GM12878 (cell line): ENCODE measurements around the gene SAMD1. TPM values are rescaled to one million over a fixed set of nuclear protein-coding genes. Genes with fewer than 3 reads are reported as not detected.
A peak's percentile ranks its signal among the peaks of the same experiment; 100 is the strongest.

Source experiments
- ATAC-seq: fragments of 200-7000 bp; cut with Tn5 transposase; 3 replicates; pipeline ENCODE4 v1.9.1; 2020; ENCODE audit warnings: mild to moderate bottlenecking, moderate library complexity
- BruUV-seq: library from RNA; stranded (reverse); fragments of 400-500 nt; replicated peaks from 2 replicates; lab custom pipeline; 2021; lab: Mats Ljungman, UMichigan
- CTCF ChIA-PET: fragments of 300-600 bp; sonication (Branson Sonifier 250); formaldehyde crosslinking; extraction: SDS; loops from one replicate; lab custom pipeline; 2021; ENCODE audit warnings: inconsistent platforms; lab: Yijun Ruan, JAX
- POLR2A ChIA-PET: fragments of 350-600 bp; formaldehyde crosslinking; extraction: SDS; loops from one replicate; lab custom pipeline; 2021; ENCODE audit warnings: inconsistent platforms; lab: Charles Lee
- RAD21 ChIA-PET: fragments of 300-600 bp; sonication (Branson Sonifier 250); formaldehyde crosslinking; loops from one replicate; lab custom pipeline; 2023; ENCODE audit warnings: antibody characterized with exemption; ENCODE audit not compliant: unreplicated experiment; lab: Charles Lee
- SMC1A ChIA-PET: fragments of 300-600 bp; sonication (Branson Sonifier 250); formaldehyde crosslinking; loops from one replicate; lab custom pipeline; 2023; ENCODE audit not compliant: unreplicated experiment, uncharacterized antibody; lab: Charles Lee
- DNase-seq: peaks from one replicate; pipeline ENCODE4 v3.0.0-alpha.2; 2011; ENCODE audit warnings: low read depth, low spot score
- FAIRE-seq: peaks from 3 replicates; lab custom pipeline; 2011; peaks lifted over from hg19 to GRCh38; lab: Jason Lieb, UNC
- H2AFZ ChIP-seq: 2 replicates; pipeline ENCODE4 v1.6.0; 2011; ENCODE audit warnings: low read depth, low read length, control low read depth; ENCODE audit not compliant: control insufficient read depth
- H3K27ac ChIP-seq: 2 replicates; pipeline ENCODE4 v1.5.1; 2011; ENCODE audit warnings: control low read depth; ENCODE audit not compliant: control insufficient read depth, insufficient read depth
- H3K27me3 ChIP-seq, 2 experiments: replicated peaks in 1 of 2; 2 replicates each; pipeline versions ENCODE4 v1.6.0 to v1.6.1; 2011; ENCODE audit warnings: low read length in 1 of 2; ENCODE audit not compliant: control insufficient read depth in 2 of 2, insufficient read depth in 2 of 2
- H3K36me3 ChIP-seq, 2 experiments: 2 replicates each; pipeline ENCODE4 v1.5.1; 2011; ENCODE audit warnings: low read length in 1 of 2; ENCODE audit not compliant: control insufficient read depth in 2 of 2, insufficient read depth in 2 of 2
- H3K4me1 ChIP-seq: 2 replicates; pipeline ENCODE4 v1.6.1; 2011; ENCODE audit warnings: mild to moderate bottlenecking, low read length, moderate library complexity, mixed read lengths; ENCODE audit not compliant: control insufficient read depth, insufficient read depth
- H3K4me2 ChIP-seq: 2 replicates; pipeline ENCODE4 v1.6.0; 2011; ENCODE audit warnings: control low read depth; ENCODE audit not compliant: control insufficient read depth, insufficient read depth
- H3K4me3 ChIP-seq: fragments of 200-600 bp; sonication (generic); 2 replicates; pipeline ENCODE4 v1.5.1; 2016
- H3K79me2 ChIP-seq: 2 replicates; pipeline ENCODE4 v1.6.0; 2011; ENCODE audit warnings: low read length; ENCODE audit not compliant: control insufficient read depth, insufficient read depth
- H3K9ac ChIP-seq: 2 replicates; pipeline ENCODE4 v1.8.0; 2011; ENCODE audit warnings: low read length, control low read depth, mixed read lengths; ENCODE audit not compliant: control insufficient read depth, insufficient read depth
- H3K9me3 ChIP-seq: replicated peaks from 3 replicates; pipeline ENCODE4 v1.5.1; 2011; ENCODE audit warnings: mild to moderate bottlenecking, low read length; ENCODE audit not compliant: control insufficient read depth, insufficient read depth
- H4K20me1 ChIP-seq: 2 replicates; pipeline ENCODE4 v1.6.0; 2011; ENCODE audit not compliant: control insufficient read depth, insufficient read depth
- ASH2L ChIP-seq: fragments of 300-600, 200-600 bp; sonication (generic); IDR thresholded peaks from 2 replicates; pipeline ENCODE4 v1.6.1; 2017; ENCODE audit warnings: low read depth, mild to moderate bottlenecking, borderline replicate concordance
- MEF2B ChIP-seq: fragments of 450-650 bp; IDR thresholded peaks from 2 replicates; pipeline ENCODE4 v1.6.1; 2018; ENCODE audit warnings: mild to moderate bottlenecking, moderate library complexity; ENCODE audit not compliant: partially characterized antibody, poor library complexity, severe bottlenecking
- WGBS: methylation state at CpG from one replicate; pipeline ENCODE4 v1.1.6; 2016; ENCODE audit warnings: low lambda C conversion rate; ENCODE audit not compliant: insufficient replicate concordance, insufficient coverage; ENCODE audit errors: missing lambda C conversion rate; 5-methylcytosine and 5-hydroxymethylcytosine counted together
- in situ Hi-C: fragments of 300-500 bp; cut with MboI; formaldehyde crosslinking; loops from 9 replicates; pipeline ENCODE4 v1.14.3; 2018; ENCODE audit warnings: mixed read lengths
- intact Hi-C: fragments of 100-400 bp; cut with micrococcal nuclease; formaldehyde crosslinking; loops from one replicate; pipeline ENCODE4 v1.14.2; 2022; ENCODE audit not compliant: unreplicated experiment
- polyA plus RNA-seq, 11 experiments: library from polyadenylated mRNA; depleted of rRNA in 4 of 11; unstranded in 6 of 11; stranded (reverse) in 5 of 11; fragments of >200 nt; fragmentation: Nextera tagmentation in 4 of 11; fragmentation: Illumina TruSeq in 1 of 11; extraction: Ambion mirVana in 4 of 11; extraction: Trizol in 1 of 11; gene quantifications; 1 replicate in 1 of 11; 2 replicates in 10 of 11; pipeline versions ENCODE4 v1.2.1 to v1.2.3, GENCODE V29; 2011 to 2016; ENCODE audit warnings: inconsistent platforms in 2 of 11, missing spikeins in 2 of 11, low read depth in 1 of 11
- total RNA-seq, 4 experiments: library from RNA; depleted of rRNA in 3 of 4; stranded (reverse); fragments of >200 nt in 3 of 4; fragmentation: Illumina TruSeq in 1 of 4; extraction: Trizol in 1 of 4; gene quantifications; 2 replicates each; pipeline versions ENCODE4 v1.2.1 to v1.2.3, GENCODE V29; 2013 to 2021
- TF ChIP-seq, protein P1 (sequence below): fragments of 450-650 bp; IDR thresholded peaks from 2 replicates; pipeline ENCODE4 v1.6.1; 2016; ENCODE audit warnings: mild to moderate bottlenecking

SAMD1 gene
- total and polyA plus RNA-seq, 10 of the 15 experiments (the other 5 are each of a cell fraction or from before 2014, with no cell fraction given), result 3.0 to 71.7 (median 19.3) TPM

DNA sequence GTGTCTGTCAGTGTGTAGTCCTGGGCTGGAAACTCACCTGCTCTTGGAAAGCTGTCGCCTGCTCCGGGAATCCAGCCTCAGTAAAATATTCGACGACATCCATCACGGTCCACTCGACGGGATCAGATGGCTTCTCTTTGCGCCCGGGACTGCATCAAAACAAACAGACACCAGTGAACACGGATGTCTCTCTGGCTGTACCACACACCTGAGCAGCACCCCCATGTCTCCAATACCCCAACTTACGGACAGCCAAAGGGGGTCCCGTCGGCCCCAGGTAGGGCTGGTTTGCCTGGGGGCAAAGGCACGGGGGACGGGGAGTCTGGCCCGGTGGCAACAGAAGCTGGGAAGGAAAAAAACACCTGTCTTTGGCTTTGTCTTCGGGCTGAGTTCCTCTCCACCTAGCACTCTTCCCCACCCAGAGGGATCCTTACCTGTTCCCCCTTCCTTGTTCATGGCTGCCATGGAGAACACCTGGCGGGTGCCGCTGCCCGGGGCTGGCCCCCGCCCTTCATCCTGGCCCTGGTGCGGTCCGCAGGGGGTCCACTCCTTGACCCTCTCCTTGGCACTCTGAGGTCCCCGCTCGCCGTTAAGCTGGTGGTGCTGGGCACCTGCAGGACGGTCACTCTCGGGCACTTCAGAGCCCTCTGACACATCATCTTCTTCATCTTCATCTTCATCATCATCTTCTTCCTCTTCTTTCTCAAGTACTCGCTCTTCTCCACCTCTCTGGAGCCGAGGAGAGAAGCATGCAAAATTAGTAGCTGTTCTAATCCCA is 1.7 kb downstream of the SAMD1 start:
- H3K4me3 ChIP-seq, result peak overlapping the region; percentile 55
- peak overlapping the region; percentile 85 for H3K4me2 ChIP-seq
- FAIRE-seq (no peak), ATAC-seq (no peak), DNase-seq (no peak)
- no peaks in the 10 kb centered on the region for H4K20me1 ChIP-seq
- peaks cover 3 to 5% of the 10 kb centered on the region in 2 experiments; a peak in 3 of 4 replicates for H3K36me3 ChIP-seq
- peaks cover 6% of the 10 kb centered on the region for H3K79me2 ChIP-seq
- TF ChIP-seq MEF2B (no peak), ASH2L (no peak)
- TF ChIP-seq, protein P1, sequence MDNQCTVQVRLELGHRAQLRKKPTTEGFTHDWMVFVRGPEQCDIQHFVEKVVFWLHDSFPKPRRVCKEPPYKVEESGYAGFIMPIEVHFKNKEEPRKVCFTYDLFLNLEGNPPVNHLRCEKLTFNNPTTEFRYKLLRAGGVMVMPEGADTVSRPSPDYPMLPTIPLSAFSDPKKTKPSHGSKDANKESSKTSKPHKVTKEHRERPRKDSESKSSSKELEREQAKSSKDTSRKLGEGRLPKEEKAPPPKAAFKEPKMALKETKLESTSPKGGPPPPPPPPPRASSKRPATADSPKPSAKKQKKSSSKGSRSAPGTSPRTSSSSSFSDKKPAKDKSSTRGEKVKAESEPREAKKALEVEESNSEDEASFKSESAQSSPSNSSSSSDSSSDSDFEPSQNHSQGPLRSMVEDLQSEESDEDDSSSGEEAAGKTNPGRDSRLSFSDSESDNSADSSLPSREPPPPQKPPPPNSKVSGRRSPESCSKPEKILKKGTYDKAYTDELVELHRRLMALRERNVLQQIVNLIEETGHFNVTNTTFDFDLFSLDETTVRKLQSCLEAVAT, result 0 out of 2 replicates have a peak, but pooled peaks have one; percentile 24
- in situ Hi-C loops, result no loop called here
- intact Hi-C loops, result no loop called here
- no peaks in the 10 kb centered on the region for H3K27me3 ChIP-seq
- 88% methylated on average over 30 of the region's 30 CpGs for WGBS
- BruUV-seq, result TSS peak; percentile 72
- ChIA-PET POLR2A (interaction anchor here (1.0 to 1.5 kb wide), 3 partner anchors 8 to 49 kb away, joined by 3 to 5 read pairs (median 4); no protein-coding TSS in a partner anchor), CTCF (interaction anchor here (0.7 to 1.0 kb wide), 2 partner anchors 12 to 209 kb away, joined by 3 read pairs; no protein-coding TSS in a partner anchor), RAD21 (no interaction called here), SMC1A (interaction anchor here (1.0 kb wide), 1 partner anchor 48 kb away, joined by 3 read pairs; the partner anchor contains the start of gene ASF1B)
- peaks cover 7% of the 10 kb centered on the region; the same call in 1 of the 2 replicates for H3K4me1 ChIP-seq
- peak overlapping the region; percentile 36; the same call in 1 of the 2 replicates for H3K9ac ChIP-seq
- no peak overlapping the region; the same call in 1 of the 2 replicates for H2AFZ ChIP-seq
- peaks cover 2% of the 10 kb centered on the region; the same call in 1 of the 3 replicates for H3K9me3 ChIP-seq
- no peak overlapping the region for H3K27ac ChIP-seq
